B cell (primary cell): Measurements from ENCODE around the gene BANP.

Experiments used
- CTCF ChIP-seq: fragments of 200-600 bp; IDR thresholded peaks from one replicate; pipeline ENCODE4 v1.8.0; 2022; ENCODE audit warnings: antibody characterized with exemption, mild to moderate bottlenecking
- EZH2 ChIP-seq: IDR thresholded peaks from 2 replicates; pipeline ENCODE4 v1.6.1; 2012; ENCODE audit warnings: borderline replicate concordance, low read depth, mild to moderate bottlenecking, moderate library complexity, low read length; ENCODE audit not compliant: insufficient read depth, poor library complexity, severe bottlenecking

DNA sequence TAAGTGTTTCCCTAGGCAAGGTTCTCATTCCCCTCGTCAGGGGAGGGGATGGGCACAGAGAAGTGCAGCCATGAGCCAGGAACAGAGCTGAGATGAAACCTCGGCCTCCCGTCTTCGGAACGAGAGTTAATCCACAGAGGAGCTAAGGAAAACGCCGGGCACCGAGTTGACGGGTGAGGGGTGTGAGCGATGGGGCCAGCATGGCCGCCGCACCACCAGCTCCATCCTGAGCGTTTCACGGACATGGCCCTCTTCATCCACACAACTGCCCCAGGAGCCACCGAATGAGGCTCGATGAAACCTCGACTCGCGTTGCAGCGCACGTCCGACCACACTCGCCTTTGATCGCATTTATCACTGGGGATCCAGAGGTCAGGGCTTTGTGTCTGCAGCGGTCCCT, 36.4 kb upstream of the BANP start:
- TF ChIP-seq CTCF (no peak), EZH2 (no peak)
